HG03135 (cell line): ENCODE results near the gene HS6ST3.

Source experiments
- ATAC-seq: cut with Tn5 transposase; IDR thresholded peaks from one replicate; pipeline ENCODE4 v1.9.1; 2021; ENCODE audit warnings: mild to moderate bottlenecking, moderate library complexity; ENCODE audit not compliant: unreplicated experiment

HS6ST3 gene

GRCh38 chr13:96816261-96816660, 726.4 kb downstream of the HS6ST3 start:
- no peak for ATAC-seq

- no peak for ATAC-seq
Observed at GRCh38 chr13:96816874-96817273, 727.0 kb downstream of the HS6ST3 start.

DNA sequence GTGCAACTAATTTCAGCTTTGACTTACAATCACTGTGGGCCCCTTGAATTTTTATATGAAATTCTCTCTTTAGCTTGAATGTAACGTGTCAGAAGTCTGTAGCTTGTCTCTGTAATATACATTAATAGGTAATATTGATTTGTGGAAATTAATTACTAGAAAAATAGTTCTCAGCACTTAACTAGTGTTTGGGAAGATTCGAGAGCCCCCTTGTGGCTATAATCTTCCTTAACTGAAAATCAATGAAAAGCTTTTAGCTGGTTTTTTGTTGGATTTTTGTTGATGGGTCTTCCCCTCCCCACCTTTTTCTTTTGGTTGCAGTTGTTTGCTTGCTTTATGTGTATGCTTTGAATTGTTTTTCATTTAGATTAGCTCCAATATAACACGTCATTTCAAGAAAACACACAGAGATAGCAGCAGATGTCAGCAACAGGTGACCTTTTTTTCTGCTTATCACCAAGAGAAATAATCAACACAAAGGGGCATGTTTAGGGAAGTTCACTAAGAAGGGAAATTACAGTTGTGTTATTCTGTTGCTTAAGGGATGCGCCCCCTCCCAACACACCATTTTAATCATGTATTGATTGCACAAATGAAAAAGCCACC, 727.5 kb downstream of the HS6ST3 start:
- no peak for ATAC-seq

GRCh38 chr13:96819375-96819774, 729.5 kb downstream of the HS6ST3 start:
- no peak for ATAC-seq

- no peak for ATAC-seq
Observed at GRCh38 chr13:96821381-96821780, 731.5 kb downstream of the HS6ST3 start.

- ATAC-seq: no peak
Observed at GRCh38 chr13:96821971-96822370, 732.1 kb downstream of the HS6ST3 start.

GRCh38 chr13:96822895-96823294, 733.0 kb downstream of the HS6ST3 start:
- no peak for ATAC-seq

DNA sequence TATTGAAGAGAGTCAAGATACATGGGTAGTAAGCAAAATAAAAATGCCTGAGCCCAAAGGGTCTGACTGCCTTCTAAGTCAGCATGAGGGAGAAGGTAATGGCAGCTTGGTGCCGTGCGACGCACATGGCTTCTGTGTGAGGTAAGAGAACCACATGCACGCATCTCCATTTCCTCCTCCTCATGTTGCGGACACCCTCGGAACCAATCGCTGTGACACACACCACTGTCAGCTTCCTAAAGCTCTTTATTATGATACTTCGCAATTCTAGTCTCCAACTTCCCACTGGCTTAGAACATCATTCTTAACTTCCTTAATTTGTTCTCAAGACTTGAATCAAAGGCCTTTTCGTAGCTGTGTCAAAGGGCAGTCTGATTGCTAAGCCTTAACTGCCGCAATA, 734.2 kb downstream of the HS6ST3 start:
- ATAC-seq: no peak

DNA sequence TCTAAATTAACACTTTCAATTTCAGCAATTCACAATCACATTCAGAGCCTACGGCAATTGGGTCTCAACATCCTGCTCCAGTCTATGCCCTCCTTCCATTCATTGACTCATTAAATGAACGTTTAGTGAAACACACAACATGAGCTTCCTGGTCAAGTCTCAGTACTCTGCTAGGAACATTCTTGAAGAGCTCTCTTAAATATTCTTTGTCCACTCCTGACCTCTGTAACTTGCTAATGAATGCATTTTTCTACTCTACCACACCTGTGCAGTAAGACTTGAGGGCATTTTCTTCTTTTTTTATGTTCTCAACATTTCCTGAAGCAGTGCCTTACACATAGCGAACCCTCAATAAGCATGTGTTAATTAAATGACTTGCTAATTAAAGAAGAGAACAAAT, 735.7 kb downstream of the HS6ST3 start:
- no peak for ATAC-seq

GRCh38 chr13:96834626-96835025, 744.7 kb downstream of the HS6ST3 start:
- no peak for ATAC-seq

GRCh38 chr13:96835546-96835945, 745.6 kb downstream of the HS6ST3 start:
- ATAC-seq: no peak

DNA sequence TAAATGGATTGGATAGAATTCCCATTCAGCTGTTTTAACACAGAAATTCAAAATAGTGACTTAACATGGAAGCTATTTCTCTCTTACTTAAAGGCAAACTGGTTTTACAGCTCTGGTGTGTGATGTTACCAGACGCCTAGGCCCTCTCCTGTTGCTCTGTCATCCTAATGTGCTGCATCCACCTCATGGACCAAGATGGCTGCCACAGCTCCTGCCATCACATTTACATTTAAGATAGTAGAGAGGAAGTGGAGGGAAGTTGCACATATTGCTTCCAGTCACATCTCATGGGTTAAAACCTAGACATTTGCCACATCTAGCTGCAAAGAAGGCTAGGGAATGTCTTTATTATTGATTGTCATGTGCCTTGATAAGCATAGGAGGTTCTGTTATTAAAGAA, 746.8 kb downstream of the HS6ST3 start:
- no peak for ATAC-seq

GRCh38 chr13:96837809-96838208, 747.9 kb downstream of the HS6ST3 start:
- no peak for ATAC-seq

- ATAC-seq: no peak
Observed at GRCh38 chr13:96844195-96844594, 754.3 kb downstream of the HS6ST3 start.

DNA sequence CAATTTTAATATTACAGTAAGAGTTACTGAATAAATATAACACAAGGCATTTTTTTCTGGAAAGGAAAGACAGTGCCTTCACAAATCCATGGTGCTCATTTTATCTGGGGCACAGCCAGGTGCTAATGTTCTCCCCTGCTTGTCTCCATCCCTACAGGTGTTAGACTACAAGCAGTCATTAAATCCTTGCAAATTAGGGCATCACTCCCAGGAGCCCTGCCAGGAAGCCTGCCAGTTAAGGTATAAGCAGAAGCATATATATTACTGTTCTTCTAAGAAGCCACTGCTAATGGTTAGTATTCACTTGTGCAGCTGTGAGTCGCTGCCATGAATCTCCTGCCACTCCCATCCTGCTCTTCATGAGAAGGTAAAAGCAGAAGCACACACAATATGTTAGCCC, 754.7 kb downstream of the HS6ST3 start:
- ATAC-seq: no peak

GRCh38 chr13:96848286-96848685, 758.4 kb downstream of the HS6ST3 start:
- ATAC-seq: no peak

GRCh38 chr13:96849091-96849490, 759.2 kb downstream of the HS6ST3 start:
- no peak for ATAC-seq

DNA sequence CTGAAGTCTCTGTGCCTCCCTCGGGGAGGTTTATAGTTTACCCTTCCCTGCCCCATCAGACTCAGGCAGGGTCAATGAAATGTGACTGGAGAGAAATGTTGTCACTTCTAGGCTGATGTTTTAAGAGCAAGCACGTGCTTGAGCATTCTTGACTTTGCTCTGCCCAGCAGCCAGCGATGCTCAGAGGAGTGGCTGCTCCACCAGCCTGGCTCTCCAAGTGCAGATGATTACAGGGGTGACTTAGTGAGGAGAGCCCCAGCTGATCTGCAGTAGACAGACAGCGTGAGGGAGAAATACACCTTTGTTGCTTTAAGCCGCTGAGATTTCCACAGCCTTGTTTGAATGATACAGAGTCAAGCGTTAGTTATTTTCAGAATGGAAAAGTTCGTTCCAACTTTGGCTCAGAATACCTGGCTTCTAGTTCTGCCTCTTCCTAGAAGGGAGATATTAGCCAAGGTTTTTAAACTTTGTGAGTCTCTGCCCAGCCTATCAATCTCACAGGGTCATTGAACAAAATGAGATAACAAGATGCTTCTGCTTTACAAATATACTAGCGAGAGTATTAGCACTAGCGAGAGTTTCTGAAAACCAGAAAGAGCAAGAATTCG, 760.7 kb downstream of the HS6ST3 start:
- no peak for ATAC-seq

- no peak for ATAC-seq
Observed at GRCh38 chr13:96851856-96852445, 762.0 kb downstream of the HS6ST3 start.

DNA sequence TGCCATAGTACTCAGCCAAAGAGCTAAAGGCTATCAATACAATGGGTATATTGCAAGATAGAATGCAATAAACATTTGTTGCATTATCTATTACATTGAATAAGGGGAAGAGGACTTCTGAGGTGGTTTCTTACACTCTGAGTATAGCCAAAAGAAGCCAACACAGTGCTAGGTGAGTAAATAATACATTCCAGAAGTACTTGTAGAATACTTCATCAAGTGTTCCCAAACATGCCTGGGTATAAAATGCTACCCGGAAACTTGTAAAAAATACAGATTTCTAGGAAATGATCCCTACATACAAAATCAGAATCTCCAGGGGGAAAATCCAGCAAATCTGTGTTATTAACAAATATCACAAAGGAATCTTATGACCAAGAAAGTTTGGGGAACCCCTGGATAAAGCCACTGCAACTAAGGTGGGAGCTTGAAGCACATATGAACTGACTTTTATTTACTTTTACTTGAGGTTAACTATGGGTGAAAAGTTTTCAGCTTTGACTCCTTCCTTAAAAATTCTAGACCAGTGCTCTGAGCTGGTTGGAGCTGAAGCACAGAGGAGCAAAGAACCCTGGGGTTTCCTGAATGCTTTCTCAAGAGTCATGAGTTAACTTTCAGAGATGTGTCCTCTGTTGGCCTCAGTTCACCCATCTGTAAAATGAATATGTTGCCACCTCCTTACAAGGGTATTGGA, 768.4 kb downstream of the HS6ST3 start:
- ATAC-seq: no peak

DNA sequence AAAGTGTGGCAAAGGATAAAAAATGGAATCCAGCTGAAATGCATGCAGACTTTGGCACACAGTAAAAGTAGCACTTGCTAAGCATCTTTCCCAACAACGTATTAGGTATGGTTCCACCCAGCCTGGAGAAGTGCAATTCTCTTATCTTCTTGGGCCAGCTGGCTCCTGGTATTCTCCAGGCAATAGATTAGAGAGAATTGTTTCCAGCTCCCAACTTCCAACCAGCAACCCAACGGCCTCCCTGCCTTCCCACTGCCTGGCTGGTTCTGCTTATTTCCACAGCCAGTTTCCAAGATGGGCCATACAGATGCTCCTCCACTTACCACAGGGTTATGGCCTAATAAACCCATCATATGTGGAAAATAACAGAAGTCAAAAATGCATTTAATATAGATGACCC, 771.0 kb downstream of the HS6ST3 start:
- ATAC-seq: no peak

DNA sequence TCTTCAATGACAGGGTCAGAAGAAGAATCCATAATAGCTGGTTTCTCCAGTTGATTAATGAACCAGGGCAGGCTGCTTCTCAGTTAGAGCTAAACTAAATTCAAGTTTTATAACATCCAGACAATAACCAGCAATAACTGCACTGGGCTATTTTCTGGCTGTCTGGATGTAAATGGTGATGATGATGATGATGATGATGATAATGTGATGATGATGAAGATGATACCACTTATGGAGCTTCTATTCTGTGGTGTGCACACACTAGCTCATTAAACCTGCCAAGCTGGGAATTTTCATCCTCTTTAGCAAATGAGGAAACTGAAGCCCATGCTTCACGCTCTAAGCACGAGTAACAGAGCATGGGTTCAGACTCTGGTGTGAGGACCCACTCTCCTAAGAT, 772.2 kb downstream of the HS6ST3 start:
- no peak for ATAC-seq
